Heart left ventricle (tissue), 16 donors: ENCODE data around the gene PLA2G4F. TPM values are rescaled to one million over a fixed set of nuclear protein-coding genes. Genes with fewer than 3 reads are reported as not detected.
A peak's percentile ranks its signal among the peaks of the same experiment; 100 is the strongest.

Experiments
- ATAC-seq, 4 donors: fragments of 200-7000 bp; cut with Tn5 transposase; one replicate each; pipeline ENCODE4 v1.9.1; 2020 to 2022; ENCODE audit warnings: moderate library complexity in 4 of 4, mild to moderate bottlenecking in 3 of 4, moderate number of reproducible peaks in 1 of 4
- DNase-seq, 5 donors: peaks; one replicate each; pipeline ENCODE4 v3.0.0-alpha.2; 2020
- H3K27ac ChIP-seq, 12 donors: fragments of 200-600 bp; sonication (generic) in 4 of 12; one replicate each; pipeline versions ENCODE4 v1.5.0 to v1.8.0; 2016 to 2022; ENCODE audit warnings: mild to moderate bottlenecking in 2 of 12
- H3K27me3 ChIP-seq, 9 donors: fragments of 200-600 bp; sonication (generic) in 2 of 9; one replicate each; pipeline versions ENCODE4 v1.5.1 to v1.8.0; 2016 to 2022; ENCODE audit warnings: mild to moderate bottlenecking in 3 of 9
- H3K36me3 ChIP-seq, 9 donors: fragments of 200-600 bp; sonication (generic) in 2 of 9; one replicate each; pipeline versions ENCODE4 v1.5.0 to v1.8.0; 2018 to 2022; ENCODE audit warnings: mild to moderate bottlenecking in 2 of 9
- H3K4me1 ChIP-seq, 12 donors: fragments of 200-600 bp; sonication (generic) in 4 of 12; one replicate each; pipeline versions ENCODE4 v1.5.0 to v1.8.0; 2016 to 2022; ENCODE audit warnings: mild to moderate bottlenecking in 3 of 12
- H3K4me3 ChIP-seq, 12 donors: fragments of 200-600 bp; sonication (generic) in 4 of 12; one replicate each; pipeline versions ENCODE4 v1.5.0 to v1.8.0; 2017 to 2022; ENCODE audit warnings: mild to moderate bottlenecking in 9 of 12, moderate library complexity in 4 of 12
- H3K9me3 ChIP-seq, 12 donors: fragments of 200-600 bp; sonication (generic) in 4 of 12; one replicate each; pipeline versions ENCODE4 v1.5.0 to v1.8.0; 2016 to 2022; ENCODE audit warnings: mild to moderate bottlenecking in 1 of 12
- POLR2A ChIP-seq, 2 donors: fragments of 450-650 bp; IDR thresholded peaks; one replicate each; pipeline ENCODE4 v1.6.1; 2017; ENCODE audit warnings: antibody characterized with exemption in 2 of 2, mild to moderate bottlenecking in 2 of 2, moderate library complexity in 2 of 2
- WGBS, 4 donors: extraction: QIAGEN DNeasy Blood & Tissue Kit in 2 of 4; methylation state at CpG; one replicate each; pipeline versions ENCODE4 v1.1.5 to v1.1.7; 2013 to 2018; 5-methylcytosine and 5-hydroxymethylcytosine counted together
- intact Hi-C, 10 donors: fragments of 100-400 bp; cut with DNase I; formaldehyde crosslinking; loops; one replicate each; pipeline versions ENCODE4 v1.11.1 to v1.14.2; 2022
- polyA plus RNA-seq, 2 donors: library from polyadenylated mRNA; stranded (reverse); fragments of 200-250 nt; gene quantifications; one replicate each; pipeline ENCODE4 v1.2.3, GENCODE V29; 2013
- total RNA-seq, 9 donors: library from RNA; depleted of rRNA in 2 of 9; stranded (reverse); fragments of >200 nt in 2 of 9; fragmentation: NEBNext Ultra II Directional in 3 of 9; extraction: Animal tissue kit (Norgen Biotek cat#: 25700) in 3 of 9; gene quantifications; one replicate each; pipeline versions ENCODE4 v1.1.0 to v1.2.4, GENCODE V29; 2016 to 2023
- TF ChIP-seq, protein P1 (sequence below), 12 donors: fragments of 200-600 bp; sonication (generic) in 4 of 12; IDR thresholded peaks; one replicate each; pipeline versions ENCODE4 v1.5.0 to v1.8.0; 2018 to 2022; ENCODE audit warnings: antibody characterized with exemption in 12 of 12, mild to moderate bottlenecking in 5 of 12
- donor health status: ischemic (EF 13 %, LVEDD 7.1; RV severe dilation, severe dysfunction).
- donor health status: healthy with polysubstance abuse.
- donor health status: DM: no; HTN: yes; CAD: no.
- donor health status: DM: no; HTN: no; CAD: no.
- donor health status: ischemic (EF 25% LVEDD 6.9; RV normal size, moderate dysfunction).
- donor health status: ischemic (EF 25% LVEDD 5.7; RV mildly dilated, moderate dysfunction).
- donor health status: healthy.
- donor health status: DM: yes; HTN: yes; CAD: no.
- donor health status: ischemic (EF 35%, LVEDD 5.7; RV mildly dilated, moderate dysfunction).
- donor health status: nonischemic (EF 11% LVEDD 7.7; RV severe dilation, severe dysfunction).
- donor health status: DM: yes; HTN: yes; CAD: no.
- donor health status: PGD.
- donor health status: ischemic (EF 29% LVEDD 5.4; RV normal size, mild dysfunction).
- donor health status: nonischemic (EF 23%, LVEDD 6.1; RV moderate dilation, normal function).

Gene PLA2G4F
- total and polyA plus RNA-seq, 11 donors = 0.09 to 9.0 (median 1.4) TPM

GRCh38 chr15:42149493-42150218, 6.8 kb downstream of the PLA2G4F start:
- Histone ChIP-seq H3K4me3 (no peak overlapping the region), H3K36me3 (no peaks in the 10 kb centered on the region), H3K4me1 (peaks cover 0 to 29% (median 9%) of the 10 kb centered on the region in 12 donors), H3K27me3 (no peaks in the 10 kb centered on the region), H3K9me3 (no peaks in the 10 kb centered on the region), H3K27ac (no peak overlapping the region)
- DNase-seq (no peak), ATAC-seq (no peak)
- WGBS, 4 donors = 86 to 91% (median 88%) methylated on average over 14 of the region's 14 CpGs
- intact Hi-C loops = loop anchor here in 1 of 10 donors (5.0 kb wide), 1 partner anchor 247 kb away; no protein-coding TSS in a partner anchor
- TF ChIP-seq POLR2A (IDR thresholded peaks at IDR 0.05) = no peak
- TF ChIP-seq, protein P1, sequence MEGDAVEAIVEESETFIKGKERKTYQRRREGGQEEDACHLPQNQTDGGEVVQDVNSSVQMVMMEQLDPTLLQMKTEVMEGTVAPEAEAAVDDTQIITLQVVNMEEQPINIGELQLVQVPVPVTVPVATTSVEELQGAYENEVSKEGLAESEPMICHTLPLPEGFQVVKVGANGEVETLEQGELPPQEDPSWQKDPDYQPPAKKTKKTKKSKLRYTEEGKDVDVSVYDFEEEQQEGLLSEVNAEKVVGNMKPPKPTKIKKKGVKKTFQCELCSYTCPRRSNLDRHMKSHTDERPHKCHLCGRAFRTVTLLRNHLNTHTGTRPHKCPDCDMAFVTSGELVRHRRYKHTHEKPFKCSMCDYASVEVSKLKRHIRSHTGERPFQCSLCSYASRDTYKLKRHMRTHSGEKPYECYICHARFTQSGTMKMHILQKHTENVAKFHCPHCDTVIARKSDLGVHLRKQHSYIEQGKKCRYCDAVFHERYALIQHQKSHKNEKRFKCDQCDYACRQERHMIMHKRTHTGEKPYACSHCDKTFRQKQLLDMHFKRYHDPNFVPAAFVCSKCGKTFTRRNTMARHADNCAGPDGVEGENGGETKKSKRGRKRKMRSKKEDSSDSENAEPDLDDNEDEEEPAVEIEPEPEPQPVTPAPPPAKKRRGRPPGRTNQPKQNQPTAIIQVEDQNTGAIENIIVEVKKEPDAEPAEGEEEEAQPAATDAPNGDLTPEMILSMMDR (IDR thresholded peaks at IDR 0.05) = no peak

DNA sequence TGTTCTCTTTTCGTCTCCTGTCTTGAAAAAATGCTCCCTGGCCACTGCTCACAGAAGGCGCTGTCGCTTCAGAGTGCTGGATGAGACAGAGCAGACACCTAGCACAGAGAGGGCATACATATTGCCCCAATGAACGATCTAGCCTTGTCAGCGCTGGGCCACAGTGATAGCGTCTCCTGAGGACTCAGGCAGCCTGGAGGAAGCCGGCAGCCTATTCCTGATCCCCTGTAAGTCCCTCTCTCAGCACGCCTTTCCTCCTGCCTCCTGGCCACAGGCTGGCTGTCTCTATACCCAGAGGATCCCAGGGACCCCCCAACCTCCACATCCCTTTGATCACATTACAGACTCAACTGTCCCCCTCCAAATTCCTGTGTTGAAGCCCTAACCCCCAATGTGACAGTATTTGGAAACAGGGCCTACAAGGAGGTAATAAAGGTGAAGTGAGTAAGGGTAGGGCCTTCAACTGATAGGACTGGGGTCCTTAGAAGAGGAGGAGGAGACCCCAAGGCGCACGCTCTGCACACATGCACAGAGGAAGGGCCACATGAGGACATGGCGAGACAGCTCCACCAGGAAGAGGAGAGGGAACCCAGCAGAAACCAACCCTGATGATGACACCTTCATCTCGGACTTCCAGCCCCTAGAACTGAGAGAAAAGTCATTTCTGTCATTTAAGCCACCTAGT, 7.5 kb downstream of the PLA2G4F start:
- Histone ChIP-seq H3K36me3 (no peaks in the 10 kb centered on the region), H3K9me3 (no peaks in the 10 kb centered on the region), H3K4me1 (peaks cover 0 to 25% (median 9%) of the 10 kb centered on the region in 12 donors), H3K4me3 (no peak overlapping the region), H3K27ac (peak overlapping the region in 1 of 12 donors; percentile 19), H3K27me3 (no peaks in the 10 kb centered on the region)
- no peak for TF ChIP-seq POLR2A (IDR thresholded peaks at IDR 0.05)
- TF ChIP-seq, protein P1 (IDR thresholded peaks at IDR 0.05) = no peak
- intact Hi-C loops = loop anchor here in 1 of 10 donors (5.0 kb wide), 1 partner anchor 247 kb away; no protein-coding TSS in a partner anchor
- ATAC-seq = peak; percentile 45 to 67 (median 48)
- 47 to 63% (median 61%) methylated on average over 12 of the region's 12 CpGs for WGBS, 4 donors
- DNase-seq = peak in 2 of 5 donors; percentile 45 to 54

- DNase-seq = no peak
- Histone ChIP-seq H3K36me3 (no peaks in the 10 kb centered on the region), H3K4me3 (no peak overlapping the region), H3K27ac (no peak overlapping the region), H3K9me3 (no peaks in the 10 kb centered on the region), H3K4me1 (peaks cover 0 to 17% (median 5%) of the 10 kb centered on the region in 12 donors), H3K27me3 (no peaks in the 10 kb centered on the region)
- intact Hi-C loops = loop anchor here in 1 of 10 donors (5.0 kb wide), 1 partner anchor 245 kb away; no protein-coding TSS in a partner anchor
- TF ChIP-seq, protein P1 (IDR thresholded peaks at IDR 0.05) = no peak
- no peak for TF ChIP-seq POLR2A (IDR thresholded peaks at IDR 0.05)
- no peak for ATAC-seq
- WGBS, 4 donors = 92 to 97% (median 96%) methylated on average over 3 to 4 of the region's 4 CpGs
Measured at GRCh38 chr15:42147431-42147735, 9.1 kb downstream of the PLA2G4F start.
